ENCODE measurements around the gene ZMIZ1.
A peak's percentile ranks its signal among the peaks of the same experiment; 100 is the strongest.

The ZMIZ1 gene

GRCh38 chr10:79181227-79181626, 112.5 kb downstream of the ZMIZ1 start:
- Histone ChIP-seq H3K4me3 (ENCODE audit: low read depth, low read length) (no peak overlapping the region), H3K36me3 (ENCODE audit: control insufficient read depth in 2 of 2, insufficient read depth in 1 of 2, low read length in 2 of 2) (no peaks in the 10 kb centered on the region), H3K4me1 (ENCODE audit: control insufficient read depth, insufficient read depth, low read length) (peaks cover 6% of the 10 kb centered on the region; the same call in 1 of the 2 replicates), H3K27ac (ENCODE audit: extremely low read depth, low read depth, low read length) (no peak overlapping the region), H3K9me3 (ENCODE audit: control insufficient read depth, insufficient read depth, low read depth, low read length) (no peaks in the 10 kb centered on the region)
- CTCF ChIA-PET: no interaction called here
- TF ChIP-seq ZXDB (tag by site-specific recombination; IDR thresholded peaks at IDR 0.05) (no peak), ZBTB11 (tag by site-specific recombination; conservative IDR thresholded peaks at IDR 0.05; ENCODE audit: low read depth) (no peak), ZNF184 (tag by site-specific recombination; IDR thresholded peaks at IDR 0.05) (peak; percentile 85; the same call in 1 of the 2 replicates), ZNF175 (tag by site-specific recombination; IDR thresholded peaks at IDR 0.05) (no peak), EGR2 (tag by site-specific recombination; IDR thresholded peaks at IDR 0.05; ENCODE audit: low read depth) (no peak), ZNF221 (tag by site-specific recombination; IDR thresholded peaks at IDR 0.05; ENCODE audit: borderline replicate concordance) (no peak)
- POLR2A ChIA-PET: no interaction called here

GRCh38 chr10:79181698-79182521, 113.1 kb downstream of the ZMIZ1 start:
- POLR2A ChIA-PET: no interaction called here
- CTCF ChIA-PET: interaction anchor here (3.6 kb wide), 1 partner anchor 14 kb away, joined by 23 read pairs; no protein-coding TSS in a partner anchor
- Histone ChIP-seq H3K4me1 (ENCODE audit: control insufficient read depth, insufficient read depth, low read length) (peaks cover 6% of the 10 kb centered on the region; the same call in 1 of the 2 replicates), H3K36me3 (ENCODE audit: control insufficient read depth in 2 of 2, insufficient read depth in 1 of 2, low read length in 2 of 2) (no peaks in the 10 kb centered on the region), H3K4me3 (ENCODE audit: low read depth, low read length) (no peak overlapping the region), H3K9me3 (ENCODE audit: control insufficient read depth, insufficient read depth, low read depth, low read length) (no peaks in the 10 kb centered on the region), H3K27ac (ENCODE audit: extremely low read depth, low read depth, low read length) (no peak overlapping the region)
- TF ChIP-seq HOXA7 (CRISPR knock-in tag; IDR thresholded peaks at IDR 0.05; ENCODE audit: borderline replicate concordance) (no peak), SP7 (tag by site-specific recombination; IDR thresholded peaks at IDR 0.05) (peak; percentile 98), ZFP37 (tag by site-specific recombination; IDR thresholded peaks at IDR 0.05) (no peak), EGR2 (tag by site-specific recombination; IDR thresholded peaks at IDR 0.05; ENCODE audit: low read depth) (peak; percentile 35; the same call in 1 of the 2 replicates), ZXDB (tag by site-specific recombination; IDR thresholded peaks at IDR 0.05) (no peak), ZFHX2 (tag by site-specific recombination; conservative IDR thresholded peaks at IDR 0.05) (peak; percentile 21; the same call in 1 of the 2 replicates), ZNF544 (tag by site-specific recombination; IDR thresholded peaks at IDR 0.05) (no peak), KLF17 (tag by site-specific recombination; IDR thresholded peaks at IDR 0.05) (0 out of 2 replicates have a peak, but pooled peaks have one; percentile 35), ZNF510 (tag by site-specific recombination; IDR thresholded peaks at IDR 0.05; ENCODE audit: insufficient replicate concordance) (no peak), ZNF2 (tag by site-specific recombination; IDR thresholded peaks at IDR 0.05) (no peak), ZNF132 (tag by site-specific recombination; IDR thresholded peaks at IDR 0.05; ENCODE audit: borderline replicate concordance) (no peak)
- TF ChIP-seq, protein P1, sequence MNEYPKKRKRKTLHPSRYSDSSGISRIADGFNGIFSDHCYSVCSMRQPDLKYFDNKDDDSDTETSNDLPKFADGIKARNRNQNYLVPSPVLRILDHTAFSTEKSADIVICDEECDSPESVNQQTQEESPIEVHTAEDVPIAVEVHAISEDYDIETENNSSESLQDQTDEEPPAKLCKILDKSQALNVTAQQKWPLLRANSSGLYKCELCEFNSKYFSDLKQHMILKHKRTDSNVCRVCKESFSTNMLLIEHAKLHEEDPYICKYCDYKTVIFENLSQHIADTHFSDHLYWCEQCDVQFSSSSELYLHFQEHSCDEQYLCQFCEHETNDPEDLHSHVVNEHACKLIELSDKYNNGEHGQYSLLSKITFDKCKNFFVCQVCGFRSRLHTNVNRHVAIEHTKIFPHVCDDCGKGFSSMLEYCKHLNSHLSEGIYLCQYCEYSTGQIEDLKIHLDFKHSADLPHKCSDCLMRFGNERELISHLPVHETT (tag by site-specific recombination; IDR thresholded peaks at IDR 0.05): no peak
- TF ChIP-seq, protein P2, sequence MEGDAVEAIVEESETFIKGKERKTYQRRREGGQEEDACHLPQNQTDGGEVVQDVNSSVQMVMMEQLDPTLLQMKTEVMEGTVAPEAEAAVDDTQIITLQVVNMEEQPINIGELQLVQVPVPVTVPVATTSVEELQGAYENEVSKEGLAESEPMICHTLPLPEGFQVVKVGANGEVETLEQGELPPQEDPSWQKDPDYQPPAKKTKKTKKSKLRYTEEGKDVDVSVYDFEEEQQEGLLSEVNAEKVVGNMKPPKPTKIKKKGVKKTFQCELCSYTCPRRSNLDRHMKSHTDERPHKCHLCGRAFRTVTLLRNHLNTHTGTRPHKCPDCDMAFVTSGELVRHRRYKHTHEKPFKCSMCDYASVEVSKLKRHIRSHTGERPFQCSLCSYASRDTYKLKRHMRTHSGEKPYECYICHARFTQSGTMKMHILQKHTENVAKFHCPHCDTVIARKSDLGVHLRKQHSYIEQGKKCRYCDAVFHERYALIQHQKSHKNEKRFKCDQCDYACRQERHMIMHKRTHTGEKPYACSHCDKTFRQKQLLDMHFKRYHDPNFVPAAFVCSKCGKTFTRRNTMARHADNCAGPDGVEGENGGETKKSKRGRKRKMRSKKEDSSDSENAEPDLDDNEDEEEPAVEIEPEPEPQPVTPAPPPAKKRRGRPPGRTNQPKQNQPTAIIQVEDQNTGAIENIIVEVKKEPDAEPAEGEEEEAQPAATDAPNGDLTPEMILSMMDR (tag by site-specific recombination; IDR thresholded peaks at IDR 0.05): no peak
- TF ChIP-seq, protein P3, sequence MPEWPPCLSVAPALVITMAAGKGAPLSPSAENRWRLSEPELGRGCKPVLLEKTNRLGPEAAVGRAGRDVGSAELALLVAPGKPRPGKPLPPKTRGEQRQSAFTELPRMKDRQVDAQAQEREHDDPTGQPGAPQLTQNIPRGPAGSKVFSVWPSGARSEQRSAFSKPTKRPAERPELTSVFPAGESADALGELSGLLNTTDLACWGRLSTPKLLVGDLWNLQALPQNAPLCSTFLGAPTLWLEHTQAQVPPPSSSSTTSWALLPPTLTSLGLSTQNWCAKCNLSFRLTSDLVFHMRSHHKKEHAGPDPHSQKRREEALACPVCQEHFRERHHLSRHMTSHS (tag by site-specific recombination; IDR thresholded peaks at IDR 0.05): no peak
- TF ChIP-seq, protein P4, sequence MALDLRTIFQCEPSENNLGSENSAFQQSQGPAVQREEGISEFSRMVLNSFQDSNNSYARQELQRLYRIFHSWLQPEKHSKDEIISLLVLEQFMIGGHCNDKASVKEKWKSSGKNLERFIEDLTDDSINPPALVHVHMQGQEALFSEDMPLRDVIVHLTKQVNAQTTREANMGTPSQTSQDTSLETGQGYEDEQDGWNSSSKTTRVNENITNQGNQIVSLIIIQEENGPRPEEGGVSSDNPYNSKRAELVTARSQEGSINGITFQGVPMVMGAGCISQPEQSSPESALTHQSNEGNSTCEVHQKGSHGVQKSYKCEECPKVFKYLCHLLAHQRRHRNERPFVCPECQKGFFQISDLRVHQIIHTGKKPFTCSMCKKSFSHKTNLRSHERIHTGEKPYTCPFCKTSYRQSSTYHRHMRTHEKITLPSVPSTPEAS (tag by site-specific recombination; IDR thresholded peaks at IDR 0.05): no peak

All from HEK293 (cell line).